ENCODE measurements around the gene LRRC45. TPM values are rescaled to one million over a fixed set of nuclear protein-coding genes. Genes with fewer than 3 reads are reported as not detected.

LRRC45 gene
- total RNA-seq, 3 donors from 2014 or later, result 18.9 to 20.0 (median 19.8) TPM

GRCh38 chr17:81986606-81987005 is 36.5 kb upstream of the LRRC45 start:
- no peak for ATAC-seq
- intact Hi-C loops (cut with DNase I, micrococcal nuclease), result no loop called here
- H3K9me3 ChIP-seq, result no peaks in the 10 kb centered on the region
- peaks cover 10% of the 10 kb centered on the region for H3K4me1 ChIP-seq (ENCODE audit: low read depth)
- TF ChIP-seq CTCF (IDR thresholded peaks at IDR 0.05), result no peak
- no peak overlapping the region for H3K4me3 ChIP-seq
- H3K36me3 ChIP-seq (ENCODE audit: low read depth), result no peaks in the 10 kb centered on the region
- no peak for DNase-seq

GRCh38 chr17:81987161-81987770 is 35.8 kb upstream of the LRRC45 start:
- Histone ChIP-seq H3K4me3 (no peak overlapping the region), H3K4me1 (ENCODE audit: low read depth) (peaks cover 16% of the 10 kb centered on the region), H3K9me3 (no peaks in the 10 kb centered on the region), H3K36me3 (ENCODE audit: low read depth) (no peaks in the 10 kb centered on the region)
- DNase-seq (no peak), ATAC-seq (no peak)
- intact Hi-C loops (cut with DNase I, micrococcal nuclease), result no loop called here
- no peak for TF ChIP-seq CTCF (IDR thresholded peaks at IDR 0.05)

- no peak overlapping the region for H3K4me3 ChIP-seq
- DNase-seq (peak in 1 of 3 donors; percentile 37), ATAC-seq (peak; percentile 20)
- no peak for TF ChIP-seq CTCF (IDR thresholded peaks at IDR 0.05)
- H3K4me1 ChIP-seq (ENCODE audit: low read depth), result peaks cover 14% of the 10 kb centered on the region
- intact Hi-C loops (cut with DNase I, micrococcal nuclease), result no loop called here
- H3K36me3 ChIP-seq (ENCODE audit: low read depth), result no peaks in the 10 kb centered on the region
- H3K9me3 ChIP-seq, result no peaks in the 10 kb centered on the region
These were observed 32.0 kb upstream of the LRRC45 start for GRCh38 chr17:81990836-81991683.

- no peak for TF ChIP-seq CTCF (IDR thresholded peaks at IDR 0.05)
- no peak overlapping the region for H3K4me3 ChIP-seq
- ATAC-seq (peak; percentile 96), DNase-seq (peak; percentile 89 to 92 (median 92))
- peaks cover 14% of the 10 kb centered on the region for H3K4me1 ChIP-seq (ENCODE audit: low read depth)
- intact Hi-C loops (cut with DNase I, micrococcal nuclease), result no loop called here
- H3K36me3 ChIP-seq (ENCODE audit: low read depth), result no peaks in the 10 kb centered on the region
- H3K9me3 ChIP-seq, result no peaks in the 10 kb centered on the region
These were observed 31.3 kb upstream of the LRRC45 start for GRCh38 chr17:81991684-81992305.

GRCh38 chr17:81992306-81993102 is 30.6 kb upstream of the LRRC45 start:
- no peak for TF ChIP-seq CTCF (IDR thresholded peaks at IDR 0.05)
- intact Hi-C loops (cut with DNase I, micrococcal nuclease), result no loop called here
- Histone ChIP-seq H3K9me3 (no peaks in the 10 kb centered on the region), H3K4me3 (no peak overlapping the region), H3K4me1 (ENCODE audit: low read depth) (peaks cover 14% of the 10 kb centered on the region), H3K36me3 (ENCODE audit: low read depth) (no peaks in the 10 kb centered on the region)
- ATAC-seq, result no peak
- DNase-seq, result no peak
